Neural progenitor cell (in vitro differentiated cells): ENCODE measurements around the gene CHTOP.

Experiments used
- EZH2 ChIP-seq: fragments of 200-600 bp; sonication (generic); IDR thresholded peaks from 2 replicates; pipeline ENCODE4 v1.6.1; 2017; ENCODE audit warnings: antibody characterized with exemption, mild to moderate bottlenecking, moderate library complexity
- TF ChIP-seq, protein P1 (sequence below): fragments of 200-600 bp; sonication (generic); IDR thresholded peaks from 2 replicates; pipeline ENCODE4 v1.5.1; 2017; ENCODE audit warnings: antibody characterized with exemption, mild to moderate bottlenecking

GRCh38 chr1:153643816-153644215 lies 9.9 kb downstream of the CHTOP start:
- TF ChIP-seq, protein P1, sequence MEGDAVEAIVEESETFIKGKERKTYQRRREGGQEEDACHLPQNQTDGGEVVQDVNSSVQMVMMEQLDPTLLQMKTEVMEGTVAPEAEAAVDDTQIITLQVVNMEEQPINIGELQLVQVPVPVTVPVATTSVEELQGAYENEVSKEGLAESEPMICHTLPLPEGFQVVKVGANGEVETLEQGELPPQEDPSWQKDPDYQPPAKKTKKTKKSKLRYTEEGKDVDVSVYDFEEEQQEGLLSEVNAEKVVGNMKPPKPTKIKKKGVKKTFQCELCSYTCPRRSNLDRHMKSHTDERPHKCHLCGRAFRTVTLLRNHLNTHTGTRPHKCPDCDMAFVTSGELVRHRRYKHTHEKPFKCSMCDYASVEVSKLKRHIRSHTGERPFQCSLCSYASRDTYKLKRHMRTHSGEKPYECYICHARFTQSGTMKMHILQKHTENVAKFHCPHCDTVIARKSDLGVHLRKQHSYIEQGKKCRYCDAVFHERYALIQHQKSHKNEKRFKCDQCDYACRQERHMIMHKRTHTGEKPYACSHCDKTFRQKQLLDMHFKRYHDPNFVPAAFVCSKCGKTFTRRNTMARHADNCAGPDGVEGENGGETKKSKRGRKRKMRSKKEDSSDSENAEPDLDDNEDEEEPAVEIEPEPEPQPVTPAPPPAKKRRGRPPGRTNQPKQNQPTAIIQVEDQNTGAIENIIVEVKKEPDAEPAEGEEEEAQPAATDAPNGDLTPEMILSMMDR, result no peak
- no peak for TF ChIP-seq EZH2
